HFF-Myc (cell line): ENCODE data around the gene VPS13D.

ENCODE experiments used
- DNase-seq: peaks from one replicate; pipeline ENCODE4 v3.0.0-alpha.2; 2011; ENCODE audit warnings: low read depth; ENCODE audit errors: extremely low read depth
- H3K4me3 ChIP-seq: replicated peaks from 2 replicates; pipeline ENCODE4 v1.5.1; 2011; ENCODE audit warnings: low read depth, mild to moderate bottlenecking, control low read depth, low read length
- CTCF ChIP-seq: IDR thresholded peaks from 2 replicates; pipeline ENCODE4 v1.5.1; 2012; ENCODE audit warnings: mild to moderate bottlenecking, low read depth, low read length, control low read depth; ENCODE audit errors: missing control alignments

The VPS13D gene

GRCh38 chr1:12438349-12438924 lies 208.6 kb downstream of the VPS13D start:
- no peak overlapping the region for H3K4me3 ChIP-seq
- no peak for TF ChIP-seq CTCF
- DNase-seq: no peak

- DNase-seq: no peak
- no peak for TF ChIP-seq CTCF
These were observed 209.2 kb downstream of the VPS13D start for GRCh38 chr1:12439073-12439472.

GRCh38 chr1:12441414-12442105 lies 211.7 kb downstream of the VPS13D start:
- no peak for TF ChIP-seq CTCF
- no peak for DNase-seq

More at GRCh38 chr1:12439073-12439472, 209.2 kb downstream of the VPS13D start:
- H3K4me3 ChIP-seq: no peak overlapping the region

GRCh38 chr1:12442217-12442616 lies 212.4 kb downstream of the VPS13D start:
- DNase-seq: no peak
- no peak for TF ChIP-seq CTCF
- no peak overlapping the region for H3K4me3 ChIP-seq

More at GRCh38 chr1:12441414-12442105, 211.7 kb downstream of the VPS13D start:
- H3K4me3 ChIP-seq: no peak overlapping the region

- no peak overlapping the region for H3K4me3 ChIP-seq
- no peak for DNase-seq
- TF ChIP-seq CTCF: no peak
These were observed 213.3 kb downstream of the VPS13D start for GRCh38 chr1:12443151-12443550.

- H3K4me3 ChIP-seq: no peak overlapping the region
- no peak for DNase-seq
- no peak for TF ChIP-seq CTCF
These were observed 214.6 kb downstream of the VPS13D start for GRCh38 chr1:12444329-12444841.

- DNase-seq: no peak
- no peak for TF ChIP-seq CTCF
- H3K4me3 ChIP-seq: no peak overlapping the region
These were observed 215.4 kb downstream of the VPS13D start for GRCh38 chr1:12445257-12445656.
